ELR (cell line): Measurements from ENCODE around the gene C11orf16.
"Not testable (repeated sequence)": the region's sequence is repeated elsewhere in the genome, so short reads cannot be mapped to it uniquely, and the experiment has no call there.

Experiments
- DNase-seq: peaks from one replicate; pipeline ENCODE4 v3.0.0-alpha.2; 2015; ENCODE audit warnings: low read depth

The C11orf16 gene

DNA sequence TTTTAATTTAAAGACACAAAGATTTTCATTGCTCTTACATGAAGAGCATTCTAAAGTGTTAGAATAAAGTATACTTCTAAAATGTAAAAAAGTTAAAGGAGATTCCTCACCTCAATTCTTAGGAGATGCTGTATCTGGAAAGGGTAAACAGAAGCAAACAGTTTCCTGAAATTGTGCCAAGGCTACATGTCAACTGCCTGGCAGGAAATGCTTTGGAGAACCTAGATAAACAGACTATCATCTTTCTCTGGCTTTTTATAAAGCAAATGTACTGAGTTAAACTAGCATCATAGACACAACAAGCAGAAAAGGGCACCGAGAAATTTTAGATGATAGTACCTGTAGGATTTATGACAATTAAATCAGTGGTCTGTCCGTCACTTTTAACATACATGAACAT is 46.4 kb downstream of the C11orf16 start:
- no peak for DNase-seq

DNA sequence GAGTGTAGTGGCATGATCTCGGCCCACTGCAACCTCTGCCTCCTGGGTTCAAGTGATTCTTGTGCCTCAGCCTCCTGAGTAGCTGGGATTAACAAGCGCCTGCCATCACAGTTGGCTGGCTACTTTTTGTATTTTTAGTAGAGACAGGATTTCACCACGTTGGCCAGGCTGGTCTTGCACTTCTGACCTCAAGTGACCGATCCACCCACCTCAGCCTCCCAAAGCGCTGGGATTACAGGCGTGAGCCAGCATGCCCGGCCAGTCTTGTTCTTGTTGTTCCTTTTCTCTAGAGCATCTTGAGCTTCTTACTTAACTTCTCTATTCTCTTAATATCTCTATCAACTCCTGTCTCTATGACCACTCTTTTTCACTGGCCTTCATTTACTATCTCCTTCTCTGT is 51.2 kb downstream of the C11orf16 start:
- not testable (repeated sequence) for DNase-seq

DNA sequence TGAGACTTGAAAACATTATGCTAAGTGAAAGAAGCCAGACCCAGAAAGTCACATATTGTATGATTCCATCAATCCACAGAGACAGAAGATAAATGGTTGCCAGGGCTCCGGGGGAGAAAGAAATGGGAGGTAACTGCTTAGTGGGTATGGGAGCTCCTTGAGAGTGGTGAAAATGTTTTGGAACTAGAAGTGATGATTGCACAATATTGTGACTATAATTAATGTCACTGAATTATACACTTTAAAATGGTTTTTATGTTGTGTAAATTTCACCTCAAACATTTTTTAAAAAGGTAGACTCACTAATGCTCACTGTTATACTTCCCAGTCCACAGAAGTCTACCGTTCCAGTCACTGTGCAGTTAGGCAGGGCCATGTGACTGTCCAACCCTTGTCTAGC is 54.0 kb downstream of the C11orf16 start:
- no peak for DNase-seq

DNA sequence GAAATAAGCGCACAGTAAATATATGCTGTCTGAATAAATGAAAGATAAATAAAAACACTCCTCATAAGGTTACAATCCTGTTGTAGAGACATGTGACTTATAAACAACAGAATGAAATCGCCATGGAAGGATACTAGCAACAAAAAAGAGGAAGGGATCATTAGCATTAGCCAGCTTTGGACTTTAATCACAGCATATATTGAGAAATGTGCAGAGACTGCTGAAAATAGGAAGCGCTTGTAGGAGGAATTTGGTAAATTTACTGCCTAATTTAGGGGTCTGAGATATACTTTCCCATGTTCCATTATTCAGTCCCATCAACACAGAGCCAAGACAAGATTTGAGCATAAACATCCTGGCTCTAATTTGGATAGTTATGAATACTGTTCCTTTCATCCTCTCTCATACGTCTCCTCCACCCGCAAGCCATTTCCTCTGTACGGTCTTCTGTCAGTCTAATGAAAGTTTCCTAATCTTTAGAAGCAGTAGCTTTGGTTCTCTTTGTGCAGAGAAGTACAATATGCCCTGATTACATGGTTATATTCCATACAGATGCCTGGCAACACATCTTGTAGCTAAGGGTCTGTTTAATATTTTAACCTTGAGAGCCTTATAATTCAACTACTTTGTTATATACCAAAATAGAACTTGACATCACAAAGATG is 58.9 kb downstream of the C11orf16 start:
- no peak for DNase-seq

DNA sequence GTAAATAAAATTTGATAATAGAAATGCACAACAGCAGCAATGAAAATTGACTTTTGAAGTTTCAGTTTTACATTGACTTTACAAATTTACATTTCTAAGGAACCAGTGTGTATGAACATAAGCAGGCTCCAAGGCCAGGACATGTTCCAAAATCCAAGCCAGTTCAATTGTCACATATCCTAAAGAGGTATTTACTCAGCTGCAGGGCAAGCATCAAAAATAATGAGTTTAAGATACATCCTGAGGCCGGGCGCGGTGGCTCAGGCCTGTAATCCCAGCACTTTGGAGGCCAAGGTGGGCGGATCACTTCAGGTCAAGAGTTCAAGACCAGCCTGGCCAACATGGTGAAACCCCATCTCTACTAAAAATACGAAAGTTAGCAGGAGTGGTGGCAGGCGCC is 60.8 kb downstream of the C11orf16 start:
- DNase-seq: no peak

DNA sequence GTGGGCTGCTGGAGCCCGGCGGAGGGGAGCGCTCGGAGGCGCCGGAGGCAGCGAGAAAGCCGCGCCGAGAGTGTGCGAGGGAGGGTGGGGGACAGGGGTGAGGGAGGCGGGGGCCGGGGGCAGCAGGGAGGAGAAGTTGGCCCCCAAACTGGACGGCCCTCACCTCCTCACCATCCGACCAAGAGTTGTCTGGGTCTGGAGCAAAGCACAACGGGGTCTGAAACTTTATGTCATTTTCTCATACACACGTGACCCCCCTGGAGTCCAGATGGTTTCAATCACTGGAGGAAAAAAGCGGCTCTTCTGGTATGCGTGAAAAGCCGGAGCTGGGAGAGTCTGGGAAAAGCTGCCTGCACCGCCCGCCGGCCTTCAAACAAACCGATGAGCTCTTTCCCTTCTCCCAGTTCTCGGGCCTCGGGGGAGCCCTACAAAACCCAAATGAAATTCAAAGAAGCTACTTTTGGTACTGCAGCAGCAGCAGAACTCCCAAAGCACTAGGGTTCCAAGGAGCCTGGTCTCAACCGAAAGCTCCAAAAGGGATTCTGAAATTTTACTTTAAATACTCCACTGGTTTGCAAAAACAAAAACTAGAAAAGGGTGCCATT is 61.5 kb downstream of the C11orf16 start:
- DNase-seq: peak; percentile 88

DNA sequence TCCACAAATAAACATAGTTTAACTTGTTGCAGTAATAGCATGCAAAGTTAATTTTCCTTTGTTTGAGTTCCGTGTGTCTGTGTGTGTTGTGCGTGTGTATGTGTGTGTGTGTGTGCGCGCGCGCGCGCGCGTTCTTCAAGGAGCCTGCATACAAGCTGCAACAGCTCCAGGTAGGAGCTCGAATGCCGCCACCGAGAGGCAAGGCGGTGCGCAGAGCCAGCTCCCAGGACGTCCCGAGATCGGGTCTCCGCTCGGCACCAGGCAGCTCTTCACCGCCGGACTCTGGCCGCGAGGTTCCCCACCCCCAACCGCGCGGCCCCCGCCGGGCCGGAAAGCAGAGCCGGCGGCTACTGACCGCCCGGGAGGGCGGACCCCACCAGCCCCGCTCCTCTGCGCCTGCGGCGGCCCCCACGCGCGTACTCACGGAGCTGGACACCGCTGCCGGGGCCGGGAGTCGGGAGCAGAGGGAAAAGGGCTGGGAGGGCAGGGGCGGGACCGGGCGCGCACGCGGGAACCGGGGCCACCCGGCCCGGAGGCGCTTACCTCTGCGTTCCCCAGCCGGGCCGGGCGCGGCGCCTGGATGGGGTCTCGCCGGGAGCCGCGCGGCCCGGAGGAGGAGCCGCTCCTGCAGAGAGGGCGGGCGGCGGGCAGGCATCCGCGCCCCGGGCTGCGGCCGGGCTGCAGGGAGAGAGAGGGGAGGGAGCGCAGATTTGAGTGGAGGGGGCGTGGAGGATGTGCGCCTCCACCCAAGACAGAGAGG is 62.2 kb downstream of the C11orf16 start:
- peak; percentile 69 for DNase-seq
